Panc1 (cell line): ENCODE results near the gene CASTOR1. TPM values are rescaled to one million over a fixed set of nuclear protein-coding genes. Genes with fewer than 3 reads are reported as not detected.

Source experiments
- ATAC-seq: fragments of 200-7000 bp; cut with Tn5 transposase; 2 replicates; pipeline ENCODE4 v1.9.1; 2020; ENCODE audit warnings: mild to moderate bottlenecking, moderate library complexity
- BruUV-seq: library from RNA; stranded (reverse); fragments of 400-500 nt; replicated peaks from 2 replicates; lab custom pipeline; 2021; lab: Mats Ljungman, UMichigan
- CTCF ChIA-PET: fragments of 300-600 bp; sonication (Branson Sonifier 250); formaldehyde crosslinking; loops from one replicate; lab custom pipeline; 2022; ENCODE audit warnings: antibody characterized with exemption; lab: Charles Lee
- POLR2A ChIA-PET: fragments of 300-600 bp; sonication (Branson Sonifier 250); formaldehyde crosslinking; loops from one replicate; lab custom pipeline; 2022; ENCODE audit warnings: antibody characterized with exemption; lab: Charles Lee
- DNase-seq: peaks from one replicate; pipeline ENCODE4 v3.0.0-alpha.2; 2010; ENCODE audit warnings: low read depth, low spot score
- H3K27ac ChIP-seq: 2 replicates; pipeline ENCODE4 v1.5.1; 2011; ENCODE audit warnings: mild to moderate bottlenecking, low read length, inconsistent platforms
- H3K27me3 ChIP-seq: fragments of 200-500 bp; sonication (Bioruptor generic); 2 replicates; pipeline ENCODE4 v1.6.0; 2014; ENCODE audit warnings: low read length, inconsistent platforms; ENCODE audit not compliant: control insufficient read depth, insufficient read depth
- H3K36me3 ChIP-seq: fragments of 200-500 bp; sonication (Bioruptor generic); 2 replicates; pipeline ENCODE4 v1.5.1; 2014; ENCODE audit warnings: inconsistent platforms, mild to moderate bottlenecking, low read length, moderate library complexity; ENCODE audit not compliant: control insufficient read depth, insufficient read depth
- H3K4me1 ChIP-seq: 2 replicates; pipeline ENCODE4 v1.5.1; 2011; ENCODE audit warnings: inconsistent platforms, mild to moderate bottlenecking, low read length, moderate library complexity; ENCODE audit not compliant: control insufficient read depth, insufficient read depth
- H3K4me3 ChIP-seq, 2 experiments: 2 replicates each; pipeline ENCODE4 v1.5.1; 2011 to 2012; ENCODE audit warnings: low read depth in 2 of 2, low read length in 2 of 2, mild to moderate bottlenecking in 2 of 2, inconsistent platforms in 1 of 2, moderate library complexity in 1 of 2
- H3K9me3 ChIP-seq: fragments of 200-500 bp; sonication (Bioruptor generic); 2 replicates; pipeline ENCODE4 v1.5.1; 2014; ENCODE audit warnings: low read depth, mild to moderate bottlenecking, inconsistent platforms, low read length, moderate library complexity; ENCODE audit not compliant: control insufficient read depth, insufficient read depth
- POLR2AphosphoS5 ChIP-seq: IDR thresholded peaks from 2 replicates; pipeline ENCODE4 v1.6.1; 2012; ENCODE audit warnings: mild to moderate bottlenecking, low read depth, low read length, moderate library complexity
- SIN3A ChIP-seq: IDR thresholded peaks from 2 replicates; pipeline ENCODE4 v1.6.1; 2012; ENCODE audit warnings: low read depth, mild to moderate bottlenecking, low read length, moderate library complexity, borderline replicate concordance; ENCODE audit not compliant: insufficient read depth
- TCF7L2 ChIP-seq: IDR thresholded peaks from 2 replicates; pipeline ENCODE4 v1.6.1; 2011; ENCODE audit warnings: mild to moderate bottlenecking, low read depth, low read length, inconsistent platforms
- in situ Hi-C: cut with HindIII; loops from 2 replicates; pipeline ENCODE4 v1.10.0; 2016; ENCODE audit warnings: low sequenced_read_pairs, low pct_unique_long_range_greater_than_20kb
- intact Hi-C: fragments of 100-400 bp; cut with micrococcal nuclease; formaldehyde crosslinking; loops from one replicate; pipeline ENCODE4 v1.10.0; 2022; ENCODE audit not compliant: unreplicated experiment
- total RNA-seq: library from RNA; stranded (reverse); gene quantifications from one replicate; pipeline ENCODE4 v1.2.1, GENCODE V29; 2021; ENCODE audit not compliant: unreplicated experiment
- TF ChIP-seq, protein P1 (sequence below): fragments of 450-650 bp; IDR thresholded peaks from 2 replicates; pipeline ENCODE4 v1.5.1; 2017; ENCODE audit warnings: mild to moderate bottlenecking
- TF ChIP-seq, protein P2 (sequence below), 2 experiments: IDR thresholded peaks; 2 replicates each; pipeline ENCODE4 v1.6.1; 2011 to 2012; ENCODE audit warnings: low read depth in 2 of 2, control low read depth in 1 of 2, low read length in 1 of 2, mild to moderate bottlenecking in 1 of 2, moderate library complexity in 1 of 2; ENCODE audit not compliant: insufficient read depth in 1 of 2

CASTOR1 gene
- total RNA-seq, 1 experiment from 2014 or later = 6.7 TPM

DNA sequence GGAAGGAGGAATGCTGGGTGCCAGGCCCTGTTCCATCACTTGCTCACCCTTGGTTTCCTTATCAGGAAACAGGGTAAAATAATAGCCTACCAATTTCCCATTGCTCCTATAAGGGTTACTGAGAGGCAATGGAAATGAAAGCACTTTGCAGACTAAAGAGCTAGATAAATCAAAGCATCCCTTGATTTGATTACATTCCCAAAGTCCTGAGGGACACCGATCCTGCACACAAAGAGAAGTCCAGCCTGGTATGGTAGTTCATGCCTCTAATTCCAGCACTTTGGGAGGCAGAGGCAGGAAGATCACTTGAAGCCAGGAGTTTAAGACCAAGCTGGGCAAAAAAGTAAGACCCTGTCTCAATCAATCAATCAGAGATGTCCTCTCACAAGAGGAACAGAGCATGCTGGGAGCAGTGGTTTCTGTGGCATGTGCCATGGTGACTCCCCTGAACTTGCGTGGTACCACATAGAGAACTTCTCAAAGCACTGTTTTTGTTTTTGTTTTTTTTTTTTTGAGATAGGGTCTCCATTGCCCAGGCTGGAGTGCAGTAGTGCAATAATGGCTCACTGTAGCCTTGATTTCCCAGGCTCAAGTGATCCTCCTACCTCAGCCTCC lies 26.8 kb upstream of the CASTOR1 start:
- TF ChIP-seq, protein P1, sequence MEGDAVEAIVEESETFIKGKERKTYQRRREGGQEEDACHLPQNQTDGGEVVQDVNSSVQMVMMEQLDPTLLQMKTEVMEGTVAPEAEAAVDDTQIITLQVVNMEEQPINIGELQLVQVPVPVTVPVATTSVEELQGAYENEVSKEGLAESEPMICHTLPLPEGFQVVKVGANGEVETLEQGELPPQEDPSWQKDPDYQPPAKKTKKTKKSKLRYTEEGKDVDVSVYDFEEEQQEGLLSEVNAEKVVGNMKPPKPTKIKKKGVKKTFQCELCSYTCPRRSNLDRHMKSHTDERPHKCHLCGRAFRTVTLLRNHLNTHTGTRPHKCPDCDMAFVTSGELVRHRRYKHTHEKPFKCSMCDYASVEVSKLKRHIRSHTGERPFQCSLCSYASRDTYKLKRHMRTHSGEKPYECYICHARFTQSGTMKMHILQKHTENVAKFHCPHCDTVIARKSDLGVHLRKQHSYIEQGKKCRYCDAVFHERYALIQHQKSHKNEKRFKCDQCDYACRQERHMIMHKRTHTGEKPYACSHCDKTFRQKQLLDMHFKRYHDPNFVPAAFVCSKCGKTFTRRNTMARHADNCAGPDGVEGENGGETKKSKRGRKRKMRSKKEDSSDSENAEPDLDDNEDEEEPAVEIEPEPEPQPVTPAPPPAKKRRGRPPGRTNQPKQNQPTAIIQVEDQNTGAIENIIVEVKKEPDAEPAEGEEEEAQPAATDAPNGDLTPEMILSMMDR = no peak
- TF ChIP-seq SIN3A (no peak), TCF7L2 (no peak), POLR2AphosphoS5 (no peak)
- TF ChIP-seq, protein P2, sequence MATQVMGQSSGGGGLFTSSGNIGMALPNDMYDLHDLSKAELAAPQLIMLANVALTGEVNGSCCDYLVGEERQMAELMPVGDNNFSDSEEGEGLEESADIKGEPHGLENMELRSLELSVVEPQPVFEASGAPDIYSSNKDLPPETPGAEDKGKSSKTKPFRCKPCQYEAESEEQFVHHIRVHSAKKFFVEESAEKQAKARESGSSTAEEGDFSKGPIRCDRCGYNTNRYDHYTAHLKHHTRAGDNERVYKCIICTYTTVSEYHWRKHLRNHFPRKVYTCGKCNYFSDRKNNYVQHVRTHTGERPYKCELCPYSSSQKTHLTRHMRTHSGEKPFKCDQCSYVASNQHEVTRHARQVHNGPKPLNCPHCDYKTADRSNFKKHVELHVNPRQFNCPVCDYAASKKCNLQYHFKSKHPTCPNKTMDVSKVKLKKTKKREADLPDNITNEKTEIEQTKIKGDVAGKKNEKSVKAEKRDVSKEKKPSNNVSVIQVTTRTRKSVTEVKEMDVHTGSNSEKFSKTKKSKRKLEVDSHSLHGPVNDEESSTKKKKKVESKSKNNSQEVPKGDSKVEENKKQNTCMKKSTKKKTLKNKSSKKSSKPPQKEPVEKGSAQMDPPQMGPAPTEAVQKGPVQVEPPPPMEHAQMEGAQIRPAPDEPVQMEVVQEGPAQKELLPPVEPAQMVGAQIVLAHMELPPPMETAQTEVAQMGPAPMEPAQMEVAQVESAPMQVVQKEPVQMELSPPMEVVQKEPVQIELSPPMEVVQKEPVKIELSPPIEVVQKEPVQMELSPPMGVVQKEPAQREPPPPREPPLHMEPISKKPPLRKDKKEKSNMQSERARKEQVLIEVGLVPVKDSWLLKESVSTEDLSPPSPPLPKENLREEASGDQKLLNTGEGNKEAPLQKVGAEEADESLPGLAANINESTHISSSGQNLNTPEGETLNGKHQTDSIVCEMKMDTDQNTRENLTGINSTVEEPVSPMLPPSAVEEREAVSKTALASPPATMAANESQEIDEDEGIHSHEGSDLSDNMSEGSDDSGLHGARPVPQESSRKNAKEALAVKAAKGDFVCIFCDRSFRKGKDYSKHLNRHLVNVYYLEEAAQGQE (IDR thresholded peaks at IDR 0.05; ENCODE audit: insufficient read depth in 1 of 2, low read depth in 2 of 2, low read length in 1 of 2) = no peak
- ChIA-PET CTCF (no interaction called here), POLR2A (no interaction called here)
- Histone ChIP-seq H3K27ac (no peak overlapping the region), H3K4me3 (no peak overlapping the region), H3K36me3 (no peaks in the 10 kb centered on the region), H3K9me3 (no peaks in the 10 kb centered on the region), H3K27me3 (no peaks in the 10 kb centered on the region), H3K4me1 (peaks cover 34% of the 10 kb centered on the region)
- no TSS peak for BruUV-seq
- in situ Hi-C loops = no loop called here
- DNase-seq (no peak), ATAC-seq (no peak)
- intact Hi-C loops = no loop called here

DNA sequence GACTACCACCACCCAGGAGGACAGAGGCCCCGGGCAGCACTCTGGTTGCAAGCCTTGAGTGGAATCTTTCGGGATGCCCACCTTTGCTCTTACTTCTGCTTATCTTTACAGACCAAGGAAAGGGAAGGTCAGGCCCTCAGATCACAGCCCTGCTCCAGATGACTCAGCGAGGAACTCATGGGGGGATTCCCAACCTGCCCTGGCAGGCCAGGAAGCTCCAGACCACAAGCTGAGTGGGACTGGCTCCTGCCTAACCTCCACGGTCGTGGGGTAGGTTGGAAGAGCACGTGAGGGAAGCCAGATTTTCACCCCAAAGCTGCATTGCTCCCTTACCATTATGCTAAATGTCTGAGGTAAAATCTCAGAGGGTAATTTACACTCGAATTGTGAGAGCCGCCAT lies 25.6 kb upstream of the CASTOR1 start:
- Histone ChIP-seq H3K27ac (no peak overlapping the region), H3K36me3 (no peaks in the 10 kb centered on the region), H3K4me1 (peaks cover 40% of the 10 kb centered on the region), H3K4me3 (no peak overlapping the region), H3K27me3 (no peaks in the 10 kb centered on the region), H3K9me3 (no peaks in the 10 kb centered on the region)
- peak; percentile 42; the same call in 1 of the 2 replicates for ATAC-seq
- ChIA-PET POLR2A (no interaction called here), CTCF (interaction anchor here (0.7 kb wide), 1 partner anchor 50 kb away, joined by 5 read pairs; no protein-coding TSS in a partner anchor)
- TF ChIP-seq TCF7L2 (no peak), SIN3A (no peak), POLR2AphosphoS5 (no peak)
- TF ChIP-seq, protein P1 = no peak
- TF ChIP-seq, protein P2 (IDR thresholded peaks at IDR 0.05; ENCODE audit: insufficient read depth in 1 of 2, low read depth in 2 of 2, low read length in 1 of 2) = no peak
- in situ Hi-C loops = no loop called here
- BruUV-seq = no TSS peak
- no peak for DNase-seq
- intact Hi-C loops = no loop called here
